COLO829 (cell line): ENCODE measurements around the gene C12orf43.

Experiments used
- DNase-seq: peaks from one replicate; pipeline ENCODE4 v3.0.0; 2012; ENCODE audit warnings: low spot score

Gene C12orf43

DNA sequence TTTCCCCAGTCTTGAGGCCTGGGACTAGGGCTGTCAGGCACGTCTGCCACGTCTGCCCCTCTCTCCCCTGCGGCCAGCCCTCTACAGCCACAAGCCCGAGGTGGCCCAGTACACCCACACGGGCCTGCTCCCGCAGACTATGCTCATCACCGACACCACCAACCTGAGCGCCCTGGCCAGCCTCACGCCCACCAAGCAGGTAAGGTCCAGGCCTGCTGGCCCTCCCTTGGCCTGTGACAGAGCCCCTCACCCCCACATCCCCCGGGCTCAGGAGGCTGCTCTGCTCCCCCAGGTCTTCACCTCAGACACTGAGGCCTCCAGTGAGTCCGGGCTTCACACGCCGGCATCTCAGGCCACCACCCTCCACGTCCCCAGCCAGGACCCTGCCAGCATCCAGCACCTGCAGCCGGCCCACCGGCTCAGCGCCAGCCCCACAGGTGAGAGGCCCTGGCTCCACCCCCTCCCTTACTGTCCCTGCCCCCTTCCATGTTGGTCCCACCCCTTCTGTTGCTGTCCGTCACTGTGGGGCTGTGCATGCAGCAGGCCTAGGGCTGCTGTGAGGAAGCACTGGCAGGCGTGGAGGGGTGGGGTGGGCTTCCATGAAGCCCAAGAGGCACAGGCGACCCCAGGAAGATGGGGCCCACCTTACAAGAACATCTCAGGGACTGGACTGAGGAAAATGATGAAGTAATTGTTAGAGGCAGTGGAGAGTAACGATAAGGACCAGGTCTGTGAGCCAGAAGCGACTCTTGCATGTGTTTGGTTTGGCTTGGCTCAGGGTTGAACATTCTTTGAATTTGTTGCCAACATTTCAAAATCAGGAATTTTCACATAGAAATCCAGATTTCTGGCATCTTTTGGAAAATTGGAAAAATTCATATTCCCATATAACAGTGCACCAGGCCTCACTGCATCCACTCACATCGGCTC, 16.8 kb downstream of the C12orf43 start:
- DNase-seq: no peak

GRCh38 chr12:120998435-120998834, 17.9 kb downstream of the C12orf43 start:
- DNase-seq: no peak

- no peak for DNase-seq
Observed at GRCh38 chr12:120997448-120997847, 18.8 kb downstream of the C12orf43 start.

DNA sequence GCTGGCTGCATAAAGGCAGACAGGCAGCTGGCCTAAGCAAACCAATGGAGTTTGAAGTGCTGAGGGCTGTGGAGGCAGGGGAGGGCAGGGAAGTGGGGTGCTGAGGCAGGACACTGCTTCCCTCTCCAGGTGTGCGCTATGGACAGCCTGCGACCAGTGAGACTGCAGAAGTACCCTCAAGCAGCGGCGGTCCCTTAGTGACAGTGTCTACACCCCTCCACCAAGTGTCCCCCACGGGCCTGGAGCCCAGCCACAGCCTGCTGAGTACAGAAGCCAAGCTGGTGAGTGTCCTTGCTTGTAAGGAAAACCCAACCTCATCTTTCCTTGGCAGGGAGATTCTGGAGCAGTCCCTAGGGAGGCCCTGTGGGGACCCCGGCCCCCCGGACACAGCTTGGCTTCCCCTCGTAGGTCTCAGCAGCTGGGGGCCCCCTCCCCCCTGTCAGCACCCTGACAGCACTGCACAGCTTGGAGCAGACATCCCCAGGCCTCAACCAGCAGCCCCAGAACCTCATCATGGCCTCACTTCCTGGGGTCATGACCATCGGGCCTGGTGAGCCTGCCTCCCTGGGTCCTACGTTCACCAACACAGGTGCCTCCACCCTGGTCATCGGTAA, 20.0 kb downstream of the C12orf43 start:
- DNase-seq: no peak

GRCh38 chr12:120994589-120995337, 21.5 kb downstream of the C12orf43 start:
- no peak for DNase-seq

- DNase-seq: no peak
Observed at GRCh38 chr12:120994059-120994458, 22.2 kb downstream of the C12orf43 start.

GRCh38 chr12:120993496-120993895, 22.8 kb downstream of the C12orf43 start:
- DNase-seq: no peak

DNA sequence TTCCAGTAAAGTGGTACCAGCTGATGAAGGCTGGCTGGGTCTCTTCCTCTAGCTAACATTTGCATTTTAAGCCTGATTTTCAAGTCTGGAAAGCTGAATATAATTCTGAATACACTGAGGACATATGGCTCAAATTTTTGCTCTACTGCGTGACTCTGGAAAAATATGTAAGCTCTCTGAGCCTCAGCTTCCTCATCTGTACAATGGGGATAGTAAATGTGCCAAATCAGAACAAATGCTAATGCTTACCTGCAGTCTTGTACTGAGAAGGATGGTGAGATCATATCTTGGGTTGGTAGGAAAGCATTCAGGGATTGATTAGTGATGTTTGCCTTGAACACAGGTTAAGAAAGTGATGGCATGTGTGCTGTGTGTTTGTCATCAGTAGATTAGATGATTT, 23.3 kb downstream of the C12orf43 start:
- DNase-seq: no peak

DNA sequence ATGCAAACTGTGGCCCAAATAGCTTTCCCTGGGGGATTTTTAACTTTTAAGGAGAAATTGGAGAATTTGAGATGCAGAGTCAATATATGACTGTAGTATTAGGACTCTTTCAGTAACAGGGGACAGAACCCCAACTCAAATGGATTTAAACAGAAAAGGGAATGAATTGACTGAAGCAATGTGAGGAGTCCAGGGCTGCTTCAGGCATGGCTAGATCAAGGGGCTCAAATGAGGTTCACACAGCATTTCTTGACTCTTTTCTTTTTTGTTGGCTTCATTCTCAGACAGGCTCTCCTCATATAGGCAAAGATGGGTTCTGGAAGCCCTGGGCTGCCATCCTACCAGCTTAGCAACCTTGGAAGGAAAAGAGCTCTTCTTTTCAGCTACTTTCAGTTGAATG, 24.3 kb downstream of the C12orf43 start:
- DNase-seq: no peak

- no peak for DNase-seq
Observed at GRCh38 chr12:120990487-120991055, 25.7 kb downstream of the C12orf43 start.

GRCh38 chr12:120989687-120990086, 26.6 kb downstream of the C12orf43 start:
- no peak for DNase-seq

GRCh38 chr12:120988658-120989057, 27.6 kb downstream of the C12orf43 start:
- no peak for DNase-seq

DNA sequence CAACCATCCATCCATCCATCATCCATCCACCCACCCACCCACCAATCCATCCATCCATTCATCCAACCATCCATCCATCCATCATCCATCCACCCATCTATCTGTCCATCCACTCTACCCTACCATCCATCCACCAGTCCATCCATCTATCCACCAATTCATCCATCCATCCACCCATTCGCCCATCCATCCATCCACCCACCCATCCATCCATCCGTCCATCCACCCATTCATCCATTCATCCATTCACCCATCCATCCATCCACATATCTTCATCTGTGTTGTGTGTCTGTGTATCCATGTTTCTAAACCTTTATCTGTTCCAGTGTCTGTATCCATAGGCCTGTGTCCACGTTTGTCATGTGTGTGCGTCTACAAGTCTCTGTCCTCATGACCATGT, 28.1 kb downstream of the C12orf43 start:
- DNase-seq: no peak

GRCh38 chr12:120984351-120984898, 31.9 kb downstream of the C12orf43 start:
- DNase-seq: no peak

- DNase-seq: no peak
Observed at GRCh38 chr12:120983759-120984158, 32.5 kb downstream of the C12orf43 start.

DNA sequence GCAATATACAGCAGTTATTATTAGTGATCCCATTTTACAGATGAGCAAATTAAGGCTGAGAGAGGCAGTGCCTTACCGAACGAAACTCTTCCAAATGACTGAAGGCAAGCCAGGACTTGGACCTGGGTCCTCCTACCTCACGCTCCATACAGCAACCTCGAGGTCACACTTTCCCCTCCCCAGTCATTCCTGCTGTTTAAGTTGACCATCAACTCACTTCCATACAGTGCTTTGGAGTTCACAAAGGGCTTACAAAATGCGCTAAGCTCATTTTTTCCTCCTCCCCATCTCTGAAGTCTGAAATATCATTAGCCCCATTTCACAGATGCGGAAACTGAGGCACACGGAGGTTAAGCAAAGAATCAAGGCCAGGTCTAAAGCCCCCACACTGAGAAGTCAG, 33.6 kb downstream of the C12orf43 start:
- no peak for DNase-seq

- no peak for DNase-seq
Observed at GRCh38 chr12:120981407-120981941, 34.8 kb downstream of the C12orf43 start.

DNA sequence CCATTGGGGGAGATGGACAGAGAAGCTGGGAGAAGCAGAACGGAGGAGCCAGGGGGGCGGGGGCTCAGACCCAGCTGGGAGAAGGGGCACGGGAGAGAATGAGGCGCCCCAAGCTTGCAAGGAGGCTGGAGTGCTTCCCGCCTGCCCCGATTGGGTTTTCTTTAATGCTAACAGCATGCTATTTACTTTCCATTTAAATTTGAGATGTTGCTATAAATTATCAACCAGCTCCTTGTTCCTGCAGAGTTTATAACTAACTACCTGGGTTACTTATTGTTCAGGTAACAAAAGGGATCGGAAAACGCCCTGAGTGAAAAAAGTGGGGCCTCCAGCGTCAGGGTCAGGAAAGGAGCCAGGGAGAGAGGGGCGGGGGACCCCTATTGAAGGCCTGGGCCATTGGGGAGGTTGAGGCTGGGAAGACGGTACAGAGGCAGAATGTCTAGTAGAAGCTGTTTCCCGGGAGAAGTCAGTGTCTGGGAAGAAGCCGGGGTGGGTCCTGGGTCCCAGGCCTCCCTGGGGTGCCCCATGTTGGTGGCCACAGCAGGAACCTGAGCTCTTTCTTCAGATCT, 35.4 kb downstream of the C12orf43 start:
- DNase-seq: no peak

GRCh38 chr12:120979862-120980696, 36.2 kb downstream of the C12orf43 start:
- no peak for DNase-seq

- DNase-seq: no peak
Observed at GRCh38 chr12:120979220-120979861, 36.9 kb downstream of the C12orf43 start.
